Measurements from ENCODE around the gene AUH. TPM values are rescaled to one million over a fixed set of nuclear protein-coding genes. Genes with fewer than 3 reads are reported as not detected.

The AUH gene
- total RNA-seq, 1 donor from 2014 or later: 20.4 TPM

DNA sequence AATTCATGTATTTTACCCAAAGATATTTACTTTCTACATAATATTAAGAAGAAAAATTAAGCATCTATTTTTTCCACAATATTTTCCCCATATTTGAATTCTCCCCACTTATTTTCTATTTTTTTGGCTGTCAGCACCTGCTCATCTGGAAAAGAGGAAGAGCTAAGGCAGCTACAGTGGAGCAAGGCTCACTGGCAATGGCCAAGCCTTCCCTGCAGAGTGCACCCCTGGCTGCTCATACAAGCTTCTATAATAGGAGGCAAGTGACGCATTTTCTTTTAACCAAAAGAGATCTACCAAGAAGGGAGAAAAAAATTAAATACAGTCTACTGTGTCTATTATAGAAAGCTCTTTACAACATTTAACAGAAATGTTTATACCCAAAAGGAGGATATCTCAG lies 72.5 kb downstream of the AUH start:
- DNase-seq: no peak

GRCh38 chr9:91285729-91286353 lies 75.9 kb downstream of the AUH start:
- peak; percentile 78 for DNase-seq

- DNase-seq: peak; percentile 5
Observed at GRCh38 chr9:91282292-91282691, 79.4 kb downstream of the AUH start.

- no peak for DNase-seq
Observed at GRCh38 chr9:91279296-91280204, 82.2 kb downstream of the AUH start.

DNA sequence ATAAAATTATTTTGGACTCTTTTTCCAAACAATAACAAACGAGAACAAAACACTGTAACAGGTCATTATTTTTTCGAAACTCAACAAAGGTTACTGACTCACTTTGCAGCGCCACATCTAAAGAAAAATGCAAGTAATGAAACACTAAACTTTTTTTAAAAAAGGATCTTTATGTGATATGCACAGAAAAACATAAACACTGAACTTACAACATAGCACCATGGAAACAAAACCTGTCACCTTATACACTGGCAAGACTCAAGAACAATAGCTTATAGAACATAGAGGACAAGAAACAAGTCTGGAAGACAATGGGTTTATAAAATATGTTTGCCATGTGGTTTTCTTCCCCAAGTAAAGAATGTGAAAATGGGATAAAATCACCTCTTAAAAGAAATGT lies 85.2 kb downstream of the AUH start:
- peak; percentile 44 for DNase-seq

DNA sequence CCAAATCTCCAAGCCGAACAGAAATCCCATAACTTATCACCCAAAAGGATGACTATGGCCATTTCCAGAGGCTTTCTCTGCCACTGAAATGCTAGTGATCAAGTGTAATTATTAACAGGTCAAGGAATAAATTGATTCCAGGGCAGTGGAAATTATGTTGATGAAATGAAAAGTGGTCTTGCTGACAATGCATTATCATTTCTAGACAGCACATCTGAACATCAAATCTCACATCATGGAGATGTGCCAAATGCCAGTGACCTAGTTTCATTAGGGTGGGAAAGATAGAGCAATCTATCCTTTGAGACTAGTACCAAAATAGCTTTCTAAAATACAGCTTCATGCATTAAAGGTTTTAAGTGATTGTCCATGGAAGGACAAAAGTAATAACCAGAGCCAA lies 86.1 kb downstream of the AUH start:
- DNase-seq: no peak

DNA sequence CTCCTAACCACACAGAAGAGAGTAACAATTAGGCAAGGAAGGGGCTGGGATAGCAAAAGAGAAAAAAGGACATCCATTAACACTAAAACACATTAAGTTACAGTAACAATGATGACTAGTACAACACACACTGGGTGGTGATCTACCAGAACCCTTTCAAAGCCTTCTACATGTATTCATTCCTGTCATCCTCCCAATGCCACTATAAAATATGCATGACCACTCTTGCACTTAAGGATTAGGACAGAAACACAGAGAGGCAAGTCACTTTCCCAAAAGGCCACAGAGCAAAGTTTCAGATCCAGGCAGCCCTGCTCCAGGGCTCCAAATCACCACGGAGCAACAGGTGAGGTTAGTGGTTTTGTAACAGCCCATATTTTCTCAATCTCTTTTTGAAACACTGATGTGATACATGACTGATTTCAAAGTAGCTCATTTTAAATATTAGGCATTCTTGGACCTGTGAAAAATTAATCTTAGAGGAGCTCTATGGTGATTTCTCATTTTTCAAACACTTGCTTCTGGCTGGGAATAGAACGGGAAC lies 86.7 kb downstream of the AUH start:
- DNase-seq: no peak

- peak; percentile 56 for DNase-seq
Observed at GRCh38 chr9:91273853-91274552, 87.7 kb downstream of the AUH start.

DNA sequence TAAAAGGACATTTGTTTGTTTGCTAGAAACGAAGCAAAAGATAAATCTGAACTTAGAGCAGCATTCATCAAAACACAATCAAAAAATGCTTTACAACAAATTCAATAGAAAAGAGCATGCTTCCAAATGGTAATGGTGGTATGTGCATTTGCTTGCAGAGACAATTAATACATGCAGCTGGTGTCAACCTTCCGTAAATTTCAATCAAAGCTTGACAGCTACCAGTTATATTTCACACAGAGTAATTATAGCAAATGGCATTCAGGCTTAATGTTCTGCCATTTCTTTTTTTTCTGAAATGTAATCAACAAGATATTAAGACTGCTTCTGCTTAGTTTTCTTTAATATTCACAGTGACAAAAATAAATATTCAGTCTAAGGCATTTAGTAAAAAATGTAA lies 90.6 kb downstream of the AUH start:
- DNase-seq: no peak

DNA sequence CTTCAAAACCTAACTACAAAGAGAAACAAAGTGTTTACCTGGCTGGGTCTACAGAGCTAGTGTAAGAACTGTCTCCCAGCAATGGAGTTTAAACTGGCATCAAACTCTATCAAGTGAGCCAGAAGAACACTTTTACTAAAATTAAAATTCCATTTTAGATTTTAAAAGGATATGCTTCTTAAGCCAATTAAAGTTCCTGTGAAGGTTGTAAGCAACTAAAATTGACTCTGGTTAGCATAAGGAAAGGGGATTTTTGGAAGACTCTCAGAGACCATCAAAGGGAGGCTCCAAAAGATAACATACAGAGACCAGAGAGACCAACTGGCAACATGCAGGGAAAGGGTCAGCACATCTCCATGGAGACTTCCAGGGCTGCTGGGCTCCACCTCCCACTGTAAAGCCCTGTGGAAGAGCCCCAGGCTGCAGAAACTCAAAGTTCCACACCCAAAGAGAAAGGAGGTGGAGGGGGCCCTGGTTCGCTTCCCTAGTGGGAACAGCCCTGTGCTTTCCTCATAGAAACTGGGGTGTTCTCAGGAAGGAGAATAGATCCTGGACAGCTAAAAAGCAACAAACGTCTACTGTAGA lies 91.7 kb downstream of the AUH start:
- no peak for DNase-seq

DNA sequence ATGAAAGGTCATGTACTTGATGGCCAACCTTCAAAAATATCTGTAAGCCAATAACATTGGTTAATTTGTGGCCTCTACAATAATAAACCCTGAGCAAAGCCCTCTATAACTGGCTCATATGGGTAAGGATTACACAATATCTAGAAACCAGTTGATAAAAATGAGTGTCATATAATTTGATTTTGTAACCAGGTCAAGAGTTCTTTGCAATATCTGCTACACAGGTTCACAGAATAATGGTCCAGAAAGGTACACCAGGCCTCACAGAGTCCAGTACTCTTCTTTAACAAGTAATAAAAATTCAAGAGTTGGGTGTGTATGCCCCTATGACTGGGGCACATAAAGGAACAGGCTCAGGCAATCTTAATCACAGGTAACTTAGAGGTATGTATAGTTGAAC lies 95.3 kb downstream of the AUH start:
- DNase-seq: no peak

DNA sequence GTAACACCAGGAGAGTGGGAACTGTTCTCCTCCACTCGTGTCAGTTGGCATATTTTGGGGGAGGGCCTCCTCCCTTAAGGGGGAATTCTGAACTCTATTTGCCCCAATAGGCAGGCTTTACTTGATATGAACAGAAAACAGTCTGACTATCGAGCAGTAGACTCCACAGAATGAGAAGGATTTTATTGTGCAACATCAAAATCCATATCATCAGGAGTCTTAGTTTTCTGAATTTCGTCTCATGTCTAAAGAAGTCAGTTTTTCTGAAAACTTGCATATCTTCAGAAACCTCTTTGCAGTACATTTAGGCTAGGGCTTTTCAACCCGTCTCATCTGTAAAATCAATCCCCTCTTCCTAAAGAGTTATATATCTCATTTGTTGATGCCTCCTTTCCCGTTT lies 96.2 kb downstream of the AUH start:
- no peak for DNase-seq

- DNase-seq: no peak
Observed at GRCh38 chr9:91261417-91261816, 100.3 kb downstream of the AUH start.

GRCh38 chr9:91259162-91259561 lies 102.6 kb downstream of the AUH start:
- DNase-seq: no peak

DNA sequence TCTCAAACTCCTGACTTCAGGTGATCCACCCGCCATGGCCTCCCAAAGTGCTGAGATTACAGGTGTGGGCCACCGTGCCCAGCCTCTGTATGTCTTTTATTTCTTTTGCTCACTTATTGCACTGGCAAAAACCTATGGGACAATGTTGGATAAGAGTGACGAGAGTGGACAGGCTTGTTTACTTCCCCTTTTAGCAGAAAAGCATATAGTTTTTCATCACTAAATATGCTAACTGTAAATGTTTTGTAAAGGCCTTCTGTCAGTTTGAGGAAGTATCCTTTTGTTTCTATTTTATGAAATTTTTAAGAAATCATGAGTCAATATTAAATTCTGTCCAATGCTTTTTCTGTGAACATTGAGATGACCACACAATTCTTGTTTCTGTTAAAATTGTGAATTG lies 103.3 kb downstream of the AUH start:
- no peak for DNase-seq

- DNase-seq: no peak
Observed at GRCh38 chr9:91256235-91256634, 105.5 kb downstream of the AUH start.

DNA sequence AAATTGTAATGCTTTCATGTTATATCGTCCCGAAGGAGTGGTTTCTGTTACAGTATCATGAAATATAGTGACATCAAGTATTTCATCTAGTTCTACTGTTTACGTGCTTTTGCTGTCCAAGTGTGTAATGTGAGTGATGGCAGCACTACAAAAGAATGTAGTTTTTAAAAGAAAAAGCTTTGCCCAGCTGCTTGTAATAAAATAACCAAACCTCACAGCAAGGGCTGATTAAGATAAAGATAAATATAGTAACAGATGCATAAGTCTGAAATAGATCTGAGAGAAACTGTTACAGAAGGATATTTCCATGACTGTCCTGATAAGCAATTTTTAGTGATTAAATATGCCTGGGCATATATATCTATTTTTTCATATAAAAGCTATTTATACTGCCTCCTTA lies 106.4 kb downstream of the AUH start:
- no peak for DNase-seq

DNA sequence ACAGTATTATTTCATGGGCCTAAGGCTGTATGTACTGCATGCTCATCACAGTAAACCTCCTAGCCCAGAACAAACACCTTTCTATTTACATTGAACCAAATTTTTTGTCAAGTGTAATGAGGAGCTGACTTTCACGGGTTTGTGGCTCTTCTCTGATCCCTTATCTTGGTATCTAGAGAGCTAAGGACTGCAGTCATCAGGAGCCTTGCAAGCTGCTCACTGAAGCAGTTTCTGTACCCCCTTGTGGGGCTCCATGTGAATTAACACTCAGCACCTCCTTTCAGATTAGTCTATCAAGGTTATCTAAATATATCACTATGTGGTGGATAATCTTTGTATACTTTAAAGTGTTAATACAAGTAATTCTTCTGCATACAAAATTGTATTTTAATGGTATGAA lies 108.2 kb downstream of the AUH start:
- peak; percentile 6 for DNase-seq

DNA sequence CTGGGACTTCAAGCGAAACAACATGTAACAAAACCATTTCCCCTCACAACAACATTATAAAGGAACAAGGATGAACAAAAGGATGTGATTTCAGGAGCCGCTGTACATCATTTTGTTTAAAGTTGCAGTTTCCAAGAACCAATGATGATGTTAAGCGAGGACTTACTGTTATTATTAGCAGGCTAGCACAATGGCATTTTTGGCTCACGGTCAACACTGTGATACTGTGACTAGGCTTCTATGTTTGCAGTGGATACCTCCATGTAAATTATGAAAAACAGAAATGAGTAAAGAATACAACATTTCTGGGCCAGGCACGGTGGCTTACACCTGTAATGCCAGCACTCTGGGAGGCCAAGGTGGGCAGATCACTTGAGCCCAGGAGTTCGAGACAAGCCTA lies 113.0 kb downstream of the AUH start:
- DNase-seq: peak; percentile 35

- DNase-seq: no peak
Observed at GRCh38 chr9:91247278-91247677, 114.4 kb downstream of the AUH start.

DNA sequence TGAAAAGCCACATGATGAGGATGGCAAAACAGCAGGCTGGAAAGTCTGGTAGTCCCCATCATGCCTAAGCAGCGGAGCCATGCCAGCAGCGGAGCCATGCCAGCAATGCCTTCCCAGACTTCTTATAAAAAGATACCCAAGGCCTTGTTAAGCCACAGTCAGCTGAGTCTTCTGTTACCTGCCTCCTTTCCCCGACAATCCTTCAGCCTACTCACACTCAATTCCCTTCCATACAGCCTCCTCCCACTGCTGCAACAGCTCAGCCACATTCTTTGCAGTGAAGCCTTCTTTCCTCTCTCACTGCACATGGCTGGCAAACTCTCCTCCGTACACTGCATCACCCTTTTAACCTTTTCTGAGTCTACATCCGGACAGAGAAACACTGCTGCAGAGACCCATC lies 114.9 kb downstream of the AUH start:
- peak; percentile 7 for DNase-seq

DNA sequence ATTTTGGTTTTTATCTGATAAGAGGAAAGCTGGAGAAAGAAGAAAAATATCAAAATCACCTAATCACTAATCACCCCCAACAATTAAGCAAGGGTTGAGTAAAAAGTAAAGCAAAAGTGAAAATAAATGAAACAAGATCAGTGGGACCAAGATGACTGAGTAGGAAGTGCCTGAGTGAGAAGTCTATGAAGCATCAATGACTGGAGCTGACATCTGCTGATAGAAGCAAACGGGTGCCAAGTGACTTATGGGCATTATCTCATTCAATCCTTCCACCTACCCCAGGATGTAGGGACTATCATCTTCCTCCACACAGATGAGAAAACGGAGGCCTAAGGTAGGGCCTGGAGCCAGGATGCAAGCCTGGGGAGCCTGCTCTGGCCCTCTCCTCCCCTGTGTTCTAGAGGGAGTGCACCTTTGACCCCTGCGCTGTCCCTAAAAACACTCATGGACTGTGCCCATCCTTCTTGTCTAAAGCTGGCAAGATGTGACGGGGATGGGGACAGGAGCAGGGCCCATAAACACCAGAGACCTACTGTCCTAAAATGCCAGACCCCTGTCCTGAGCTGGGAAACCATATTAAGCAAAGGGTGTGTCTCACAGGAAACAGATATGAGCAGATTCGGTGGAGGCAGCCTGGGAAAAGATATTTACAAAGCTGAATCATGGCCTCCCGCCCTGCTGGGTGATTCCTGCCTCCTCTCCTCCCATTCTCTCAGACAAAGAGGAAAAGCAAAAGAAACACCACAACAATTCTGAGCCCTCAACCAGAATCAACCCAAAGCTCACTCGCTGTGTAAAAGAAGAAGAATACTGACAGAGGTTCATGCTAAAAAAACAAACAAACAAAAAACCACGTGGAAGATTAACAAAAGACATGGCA lies 116.0 kb downstream of the AUH start:
- peak; percentile 19 for DNase-seq

Data from dermis blood vessel endothelial cell (primary cell).